Retinal pigment epithelial cell (primary cell): ENCODE measurements around the gene UBXN11.

Experiments used
- DNase-seq: peaks from one replicate; pipeline ENCODE4 v3.0.0-alpha.2; 2010; ENCODE audit warnings: low read depth
- H3K4me3 ChIP-seq: 2 replicates; pipeline ENCODE4 v1.5.1; 2011; ENCODE audit warnings: mild to moderate bottlenecking, low read length, control low read depth, moderate library complexity
- TF ChIP-seq, protein P1 (sequence below): conservative IDR thresholded peaks from 2 replicates; pipeline ENCODE4 v1.5.1; 2011; ENCODE audit warnings: low read depth, low read length, control low read depth, inconsistent platforms

The UBXN11 gene

DNA sequence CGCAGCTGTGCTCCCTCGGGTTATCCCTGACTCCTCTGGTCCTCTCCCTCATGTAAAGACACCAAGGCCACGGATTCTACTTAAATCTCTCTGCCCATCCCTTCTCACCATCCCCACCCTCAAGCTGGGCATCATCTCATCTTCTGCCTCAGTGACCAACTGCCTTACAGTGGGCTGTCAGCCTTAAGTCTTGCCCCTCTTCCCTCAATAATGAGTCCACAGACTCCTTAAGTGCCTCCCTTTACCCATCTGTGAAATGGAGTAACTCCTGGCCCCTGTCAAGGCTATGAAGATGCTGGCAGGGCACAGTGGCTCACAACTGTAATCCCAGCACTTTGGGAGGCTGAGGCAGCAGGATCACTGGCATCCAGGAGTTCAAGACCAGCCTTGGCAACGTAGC lies 14.5 kb downstream of the UBXN11 start:
- no peak overlapping the region for H3K4me3 ChIP-seq
- DNase-seq: no peak
- TF ChIP-seq, protein P1, sequence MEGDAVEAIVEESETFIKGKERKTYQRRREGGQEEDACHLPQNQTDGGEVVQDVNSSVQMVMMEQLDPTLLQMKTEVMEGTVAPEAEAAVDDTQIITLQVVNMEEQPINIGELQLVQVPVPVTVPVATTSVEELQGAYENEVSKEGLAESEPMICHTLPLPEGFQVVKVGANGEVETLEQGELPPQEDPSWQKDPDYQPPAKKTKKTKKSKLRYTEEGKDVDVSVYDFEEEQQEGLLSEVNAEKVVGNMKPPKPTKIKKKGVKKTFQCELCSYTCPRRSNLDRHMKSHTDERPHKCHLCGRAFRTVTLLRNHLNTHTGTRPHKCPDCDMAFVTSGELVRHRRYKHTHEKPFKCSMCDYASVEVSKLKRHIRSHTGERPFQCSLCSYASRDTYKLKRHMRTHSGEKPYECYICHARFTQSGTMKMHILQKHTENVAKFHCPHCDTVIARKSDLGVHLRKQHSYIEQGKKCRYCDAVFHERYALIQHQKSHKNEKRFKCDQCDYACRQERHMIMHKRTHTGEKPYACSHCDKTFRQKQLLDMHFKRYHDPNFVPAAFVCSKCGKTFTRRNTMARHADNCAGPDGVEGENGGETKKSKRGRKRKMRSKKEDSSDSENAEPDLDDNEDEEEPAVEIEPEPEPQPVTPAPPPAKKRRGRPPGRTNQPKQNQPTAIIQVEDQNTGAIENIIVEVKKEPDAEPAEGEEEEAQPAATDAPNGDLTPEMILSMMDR: no peak

DNA sequence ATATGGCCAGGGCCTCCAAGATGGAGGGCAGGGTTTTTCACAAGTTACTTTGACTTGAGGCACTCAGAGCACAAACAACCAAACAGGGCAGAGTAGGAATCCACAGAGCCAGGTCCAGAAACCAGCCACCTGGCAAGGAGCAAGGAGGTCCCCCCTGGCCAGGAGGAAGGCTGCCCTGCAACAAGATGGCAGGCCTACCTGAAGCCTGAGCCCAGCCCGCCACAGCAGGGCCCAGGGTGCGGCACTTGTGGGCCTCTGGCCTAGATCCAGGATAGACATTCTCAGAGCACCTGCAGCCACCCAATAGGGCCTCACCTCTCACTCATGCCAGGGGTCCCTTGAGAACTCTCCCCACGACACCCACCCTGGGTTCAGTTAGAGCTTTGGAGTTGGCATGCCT lies 15.0 kb downstream of the UBXN11 start:
- H3K4me3 ChIP-seq: no peak overlapping the region
- no peak for DNase-seq
- TF ChIP-seq, protein P1: no peak

DNA sequence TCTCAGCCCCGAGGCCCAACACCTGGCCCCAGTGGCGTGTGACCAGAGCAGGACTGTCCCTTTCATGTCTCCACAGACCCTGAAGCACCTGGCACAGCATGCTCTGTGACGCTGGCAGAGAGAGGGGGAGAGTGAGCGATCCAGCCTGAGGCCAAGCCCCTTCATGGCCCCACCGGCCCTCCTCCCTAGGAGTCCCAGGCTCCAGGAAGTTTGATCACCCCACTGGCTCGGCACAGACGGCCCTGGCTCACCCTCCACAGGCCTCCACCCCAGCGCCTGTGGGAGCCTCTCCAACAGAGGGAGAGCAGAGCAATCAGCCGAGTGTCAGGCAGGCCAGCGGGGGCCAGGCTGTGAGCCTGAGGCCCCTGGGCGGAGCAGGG lies 15.6 kb downstream of the UBXN11 start:
- no peak for DNase-seq
- TF ChIP-seq, protein P1: no peak
- no peak overlapping the region for H3K4me3 ChIP-seq

DNA sequence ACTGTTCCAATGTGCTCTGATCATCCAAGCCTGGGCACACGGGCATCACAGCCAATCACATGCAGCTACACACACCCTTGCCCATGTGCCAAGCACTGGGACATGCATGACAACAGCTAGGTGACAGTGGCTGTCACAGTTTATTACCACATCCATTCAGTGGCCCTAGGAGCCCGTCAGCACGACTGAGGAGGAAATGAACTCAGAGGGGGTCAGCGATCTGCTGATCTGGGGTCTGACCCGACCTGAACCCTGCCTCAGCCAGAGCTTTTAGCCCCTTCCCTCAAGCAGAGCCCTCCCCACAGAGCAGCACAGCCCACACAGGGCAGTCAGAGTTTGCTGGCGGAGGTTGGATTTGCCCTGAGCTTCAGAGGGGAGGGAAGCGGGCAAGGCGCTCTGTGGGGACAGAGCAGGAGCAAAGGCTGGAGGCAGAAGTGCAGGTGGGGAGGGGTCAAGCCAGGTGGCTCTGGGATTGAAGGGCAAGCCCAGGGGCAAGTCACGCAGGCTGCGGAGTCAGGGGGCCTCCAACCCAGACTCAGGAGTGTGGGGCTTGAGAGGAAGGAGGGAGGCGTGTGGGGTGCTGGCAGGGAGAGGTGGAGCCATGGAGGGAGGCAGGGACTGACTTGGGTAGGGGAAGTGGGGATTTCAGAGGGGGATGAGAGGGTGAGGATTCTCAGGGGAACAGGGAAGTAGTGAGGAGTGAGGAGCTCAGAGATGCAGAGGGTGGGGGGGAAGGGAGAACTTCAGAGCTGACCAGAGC lies 16.1 kb downstream of the UBXN11 start:
- DNase-seq: no peak
- no peak overlapping the region for H3K4me3 ChIP-seq
- TF ChIP-seq, protein P1: no peak

DNA sequence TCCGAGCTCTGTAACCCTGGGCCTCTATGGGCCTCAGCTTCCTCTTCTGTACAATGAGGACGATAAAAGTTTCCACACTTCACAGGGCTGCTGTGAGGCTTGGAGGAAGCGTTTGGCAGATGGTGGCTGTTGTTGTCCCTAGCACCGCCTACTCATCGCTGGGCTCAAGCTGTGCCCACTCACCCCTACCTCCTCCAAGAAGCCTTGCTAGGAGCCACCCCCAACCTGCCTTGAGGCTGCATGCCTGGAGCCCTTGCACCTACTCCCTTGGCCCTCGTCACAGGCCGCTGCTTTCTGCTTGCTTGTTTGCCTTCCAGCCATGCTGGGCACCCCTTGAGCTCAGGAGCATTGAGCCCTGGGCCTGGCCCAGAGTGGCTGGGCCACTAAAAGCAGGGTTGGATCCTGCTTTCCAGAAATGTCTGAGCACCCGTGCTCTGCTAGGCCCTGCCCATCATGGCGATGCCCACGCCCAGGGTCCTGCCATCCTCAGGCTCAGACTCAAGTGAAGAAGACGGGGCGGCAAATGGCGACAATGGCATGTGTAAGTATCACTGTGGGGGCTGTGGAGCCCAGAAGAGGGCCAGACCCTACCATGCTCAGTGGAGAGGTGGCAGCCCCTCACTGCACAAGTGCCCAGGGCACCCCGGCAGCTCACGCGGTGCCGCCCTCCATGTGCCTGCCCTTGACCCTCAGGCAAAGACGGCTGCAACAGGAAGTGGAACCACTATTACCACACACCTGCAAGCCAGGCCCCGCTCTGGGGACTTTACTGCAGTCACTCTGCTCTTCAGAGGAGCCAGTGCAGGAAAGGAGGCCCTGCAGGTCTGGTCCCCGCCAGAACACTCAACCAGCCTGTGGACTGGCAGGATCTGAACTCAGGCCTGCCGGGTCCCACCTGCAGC lies 17.0 kb downstream of the UBXN11 start:
- DNase-seq: no peak
- H3K4me3 ChIP-seq: no peak overlapping the region
- TF ChIP-seq, protein P1: no peak

DNA sequence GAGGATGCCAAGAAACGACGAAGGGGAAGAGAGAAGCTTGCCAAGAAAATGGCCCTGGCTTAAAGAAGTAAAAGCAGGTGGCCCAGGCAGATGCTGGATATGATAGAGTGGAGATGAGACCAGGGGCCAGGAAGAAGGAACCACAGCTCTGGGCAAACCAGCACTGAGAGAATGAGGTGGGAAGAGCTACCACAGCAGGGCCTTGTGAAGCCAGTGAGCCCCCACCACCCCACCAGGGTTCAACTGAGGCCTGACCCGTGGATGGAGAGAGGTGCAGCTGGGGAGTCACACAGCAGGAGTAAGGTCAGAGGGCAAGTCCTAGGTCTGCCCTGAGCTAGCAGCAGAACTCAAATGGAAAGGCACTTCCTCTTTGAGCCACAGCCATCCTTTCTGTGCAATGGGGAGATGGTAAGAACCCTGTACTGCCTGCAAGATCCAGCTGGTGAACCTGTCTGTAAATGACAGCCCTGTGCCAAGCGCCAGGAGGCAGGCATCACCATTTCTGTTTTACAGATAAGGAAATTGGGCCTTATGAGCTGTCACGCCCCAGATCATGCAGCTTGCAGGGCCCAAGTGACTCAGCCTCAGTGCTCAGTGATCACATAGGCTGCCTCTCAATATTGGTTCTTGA lies 18.0 kb downstream of the UBXN11 start:
- TF ChIP-seq, protein P1: no peak
- DNase-seq: no peak
- H3K4me3 ChIP-seq: no peak overlapping the region
